Kidney (tissue), 14 donors: ENCODE measurements around the gene PSEN1. TPM values are rescaled to one million over a fixed set of nuclear protein-coding genes. Genes with fewer than 3 reads are reported as not detected.
"Not testable (repeated sequence)": the region's sequence is repeated elsewhere in the genome, so short reads cannot be mapped to it uniquely, and the experiment has no call there.

Experiments
- DNase-seq, 5 donors: peaks; one replicate each; pipeline ENCODE4 v3.0.0-alpha.2; 2013 to 2020
- FAIRE-seq: peaks from 2 replicates; lab custom pipeline; 2012; peaks lifted over from hg19 to GRCh38; lab: Jason Lieb, UNC
- H3K27ac ChIP-seq, 2 donors: one replicate each; pipeline ENCODE4 v1.7.0; 2013; ENCODE audit warnings: low read depth in 2 of 2, low read length in 2 of 2, inconsistent platforms in 1 of 2
- H3K27me3 ChIP-seq: one replicate; pipeline ENCODE4 v1.7.1; 2013; ENCODE audit warnings: low read length, inconsistent platforms; ENCODE audit not compliant: control insufficient read depth, insufficient read depth
- H3K36me3 ChIP-seq, 3 donors: one replicate each; pipeline versions ENCODE4 v1.7.0 to v1.7.1; 2013; ENCODE audit warnings: low read length in 3 of 3, control low read depth in 1 of 3, inconsistent platforms in 1 of 3; ENCODE audit not compliant: insufficient read depth in 3 of 3, control insufficient read depth in 2 of 3
- H3K4me1 ChIP-seq, 3 donors: one replicate each; pipeline versions ENCODE4 v1.7.0 to v1.7.1; 2013; ENCODE audit warnings: low read length in 3 of 3, inconsistent platforms in 1 of 3, low read depth in 1 of 3; ENCODE audit not compliant: control insufficient read depth in 2 of 3, insufficient read depth in 2 of 3
- H3K4me3 ChIP-seq, 3 donors: one replicate each; pipeline versions ENCODE4 v1.7.0 to v1.8.1; 2013; ENCODE audit warnings: low read length in 3 of 3, control low read depth in 1 of 3, inconsistent platforms in 1 of 3
- H3K9ac ChIP-seq, 3 donors: one replicate each; pipeline versions ENCODE4 v1.7.0 to v1.7.1; 2013; ENCODE audit warnings: low read length in 3 of 3, control low read depth in 1 of 3, inconsistent platforms in 1 of 3
- H3K9me3 ChIP-seq, 3 donors: one replicate each; pipeline versions ENCODE4 v1.7.0 to v1.7.1; 2013; ENCODE audit warnings: low read length in 3 of 3, control low read depth in 1 of 3, inconsistent platforms in 1 of 3; ENCODE audit not compliant: control insufficient read depth in 2 of 3, insufficient read depth in 1 of 3
- CTCF ChIP-seq: IDR thresholded peaks from 3 replicates; pipeline ENCODE4 v1.5.1; 2012; ENCODE audit warnings: mild to moderate bottlenecking, moderate library complexity, borderline replicate concordance; ENCODE audit not compliant: insufficient read depth; ENCODE audit errors: extremely low read depth
- intact Hi-C: fragments of 100-400 bp; cut with DNase I; formaldehyde crosslinking; loops from one replicate; pipeline ENCODE4 v1.11.1; 2022
- polyA plus RNA-seq: library from polyadenylated mRNA; stranded (reverse); fragments of 350-450 nt; fragmentation: Illumina TruSeq; extraction: RNeasy Lipid Tissue Mini Kit (QIAGEN cat#74804); gene quantifications from one replicate; pipeline ENCODE4 v1.2.3, GENCODE V29; 2014; ENCODE audit warnings: low read depth, low replicate concordance; ENCODE audit not compliant: insufficient read depth
- total RNA-seq: library from RNA; stranded (reverse); fragmentation: NEBNext Ultra II Directional; extraction: Animal tissue kit (Norgen Biotek cat#: 25700); gene quantifications from one replicate; pipeline ENCODE4 v1.2.1, GENCODE V29; 2021
- donor health status: control.
- donor health status: control.
- donor health status: control.
- donor health status: control.
- donor health status: control.
- donor health status: DM: yes; HTN: yes; CAD: no.
- donor health status: Normal renal cell carcinoma (clear cell type).

Gene PSEN1
- total and polyA plus RNA-seq, 2 donors from 2014 or later = 33.5 to 68.6 TPM

GRCh38 chr14:73168691-73169090, 32.4 kb downstream of the PSEN1 start:
- Histone ChIP-seq H3K4me1 (no peaks in the 10 kb centered on the region), H3K27ac (no peak overlapping the region), H3K4me3 (no peak overlapping the region), H3K9ac (no peak overlapping the region), H3K36me3 (peaks cover 6 to 22% (median 22%) of the 10 kb centered on the region in 3 donors), H3K27me3 (no peaks in the 10 kb centered on the region), H3K9me3 (no peaks in the 10 kb centered on the region)
- intact Hi-C loops = no loop called here
- no peak for TF ChIP-seq CTCF
- DNase-seq (no peak), FAIRE-seq (no peak)

- FAIRE-seq, H3K27me3 ChIP-seq, H3K4me1 ChIP-seq, H3K4me3 ChIP-seq, H3K9me3 ChIP-seq, H3K9ac ChIP-seq, H3K27ac ChIP-seq, DNase-seq: not testable (repeated sequence)
- intact Hi-C loops = loop anchor here (10.0 kb wide), 1 partner anchor 295 kb away; no protein-coding TSS in a partner anchor
- H3K36me3 ChIP-seq = peaks cover 9 to 26% (median 24%) of the 10 kb centered on the region in 3 donors
Measured at GRCh38 chr14:73169855-73170254, 33.5 kb downstream of the PSEN1 start.

DNA sequence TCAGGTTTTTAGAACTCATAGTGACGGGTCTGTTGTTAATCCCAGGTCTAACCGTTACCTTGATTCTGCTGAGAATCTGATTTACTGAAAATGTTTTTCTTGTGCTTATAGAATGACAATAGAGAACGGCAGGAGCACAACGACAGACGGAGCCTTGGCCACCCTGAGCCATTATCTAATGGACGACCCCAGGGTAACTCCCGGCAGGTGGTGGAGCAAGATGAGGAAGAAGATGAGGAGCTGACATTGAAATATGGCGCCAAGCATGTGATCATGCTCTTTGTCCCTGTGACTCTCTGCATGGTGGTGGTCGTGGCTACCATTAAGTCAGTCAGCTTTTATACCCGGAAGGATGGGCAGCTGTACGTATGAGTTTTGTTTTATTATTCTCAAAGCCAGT, 34.4 kb downstream of the PSEN1 start:
- Histone ChIP-seq H3K4me1 (no peaks in the 10 kb centered on the region), H3K36me3 (peaks cover 9 to 26% (median 24%) of the 10 kb centered on the region in 3 donors), H3K27ac (no peak overlapping the region), H3K9me3 (no peaks in the 10 kb centered on the region), H3K27me3 (no peaks in the 10 kb centered on the region), H3K4me3 (no peak overlapping the region), H3K9ac (no peak overlapping the region)
- TF ChIP-seq CTCF = no peak
- DNase-seq (no peak), FAIRE-seq (no peak)
- intact Hi-C loops = loop anchor here (10.0 kb wide), 1 partner anchor 294 kb away; no protein-coding TSS in a partner anchor

GRCh38 chr14:73172500-73172899, 36.2 kb downstream of the PSEN1 start:
- no peak overlapping the region for H3K4me3 ChIP-seq
- no peak for TF ChIP-seq CTCF
- no peak overlapping the region for H3K9ac ChIP-seq
- peaks cover 9 to 28% (median 26%) of the 10 kb centered on the region in 3 donors for H3K36me3 ChIP-seq
- no peaks in the 10 kb centered on the region for H3K27me3 ChIP-seq
- intact Hi-C loops = loop anchor here (10.0 kb wide), 1 partner anchor 292 kb away; no protein-coding TSS in a partner anchor
- H3K27ac ChIP-seq = no peak overlapping the region
- FAIRE-seq (no peak), DNase-seq (no peak)
- H3K9me3 ChIP-seq = no peaks in the 10 kb centered on the region
- no peaks in the 10 kb centered on the region for H3K4me1 ChIP-seq
